MG63 (cell line): ENCODE data around the gene MAP1LC3B2. TPM values are rescaled to one million over a fixed set of nuclear protein-coding genes. Genes with fewer than 3 reads are reported as not detected.

Experiments
- DNase-seq: peaks from one replicate; pipeline ENCODE4 v3.0.0-alpha.2; 2020
- H3K27me3 ChIP-seq: fragments of 250-450 bp; sonication (Bioruptor Pico); 2 replicates; pipeline ENCODE4 v1.5.1; 2020; ENCODE audit warnings: mild to moderate bottlenecking, moderate library complexity
- H3K36me3 ChIP-seq: fragments of 250-450 bp; sonication (Bioruptor Pico); 2 replicates; pipeline ENCODE4 v1.5.1; 2020; ENCODE audit warnings: mild to moderate bottlenecking, moderate library complexity
- H3K4me3 ChIP-seq: fragments of 250-450 bp; sonication (Bioruptor Pico); 2 replicates; pipeline ENCODE4 v1.5.1; 2020; ENCODE audit warnings: mild to moderate bottlenecking, moderate library complexity
- H3K9me3 ChIP-seq: fragments of 250-450 bp; sonication (Bioruptor Pico); 2 replicates; pipeline ENCODE4 v1.5.1; 2020; ENCODE audit warnings: mild to moderate bottlenecking, moderate library complexity
- total RNA-seq: library from RNA; depleted of rRNA; stranded (reverse); fragments of >200 nt; shearing (Covaris generic); gene quantifications from 2 replicates; pipeline ENCODE4 v1.2.3, GENCODE V29; 2014; ENCODE audit warnings: low replicate concordance; rRNA removed

The MAP1LC3B2 gene
- 0.26 TPM in 1 of 2 replicates, not detected in the other for total RNA-seq

DNA sequence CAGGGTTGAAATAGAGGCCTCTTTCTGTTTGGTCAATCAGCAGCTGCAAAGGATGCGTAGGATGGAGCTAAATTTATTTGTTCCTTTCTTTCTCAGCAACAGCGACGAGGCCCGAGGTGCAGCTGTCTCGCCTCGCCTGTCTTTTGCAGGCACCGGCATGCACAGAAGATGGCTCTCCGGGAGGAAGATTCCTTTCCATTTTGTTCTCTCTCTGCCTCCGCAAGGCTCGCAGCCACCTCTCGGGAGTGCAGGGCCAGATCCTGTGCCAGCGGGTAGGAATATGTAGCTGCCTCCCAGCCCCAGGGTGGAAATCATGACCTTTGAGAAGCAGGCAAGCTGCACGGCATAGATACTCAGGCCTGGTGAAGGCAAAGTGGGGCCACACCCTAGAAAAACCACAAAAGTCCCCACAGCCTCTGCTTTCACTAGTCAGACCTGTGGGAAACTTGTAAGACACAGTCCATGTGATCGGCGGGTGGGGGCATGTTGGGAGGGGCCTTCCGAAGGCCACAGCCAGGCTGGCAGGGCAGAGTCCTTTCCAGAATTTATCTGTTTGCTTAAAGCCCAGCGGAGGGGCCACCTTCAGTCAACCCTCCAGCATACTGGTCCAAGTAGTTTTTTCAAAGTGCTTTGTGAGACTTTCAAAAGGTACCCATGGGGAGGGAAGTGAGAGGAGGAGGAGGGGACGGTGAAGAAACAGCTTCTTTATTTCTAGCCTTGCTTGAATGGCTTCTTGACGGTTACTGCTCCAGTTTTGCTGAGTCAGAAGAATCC is at the start of gene MAP1LC3B2:
Gene MAP1LC3B2 (plus strand): TSS at position 220 of the 774 bp plus-strand sequence. CDS start 16,562 bp downstream, outside the sequence.
- H3K4me3 ChIP-seq: no peak within 1 kb of the TSS
- no peaks in the 10 kb centered on the region for H3K27me3 ChIP-seq
- peak; percentile 27 for DNase-seq
- H3K9me3 ChIP-seq: peaks cover 17% of the 10 kb centered on the region
- H3K36me3 ChIP-seq: no peaks in the 10 kb centered on the region

DNA sequence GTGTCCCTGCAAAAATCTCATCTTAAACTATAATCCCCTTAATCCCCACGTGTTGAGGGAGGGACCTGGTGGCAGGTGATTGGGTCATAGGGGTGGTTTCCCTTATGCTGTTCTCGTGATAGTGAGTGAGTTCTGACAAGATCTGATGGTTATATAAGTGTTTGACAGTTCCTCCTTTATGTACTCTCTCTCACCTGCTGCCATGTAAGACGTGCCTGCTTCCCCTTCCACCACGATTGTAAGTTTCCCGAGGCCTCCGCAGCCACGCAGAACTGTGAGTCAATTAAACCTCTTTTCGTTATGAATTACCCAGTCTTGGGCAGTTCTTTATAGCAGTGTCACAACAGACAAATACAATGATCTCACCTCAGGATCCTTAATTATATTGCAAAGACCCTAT is 45.2 kb upstream of the MAP1LC3B2 start:
- no peak overlapping the region for H3K4me3 ChIP-seq
- no peaks in the 10 kb centered on the region for H3K36me3 ChIP-seq
- H3K27me3 ChIP-seq: no peaks in the 10 kb centered on the region
- no peak for DNase-seq
- no peaks in the 10 kb centered on the region for H3K9me3 ChIP-seq

DNA sequence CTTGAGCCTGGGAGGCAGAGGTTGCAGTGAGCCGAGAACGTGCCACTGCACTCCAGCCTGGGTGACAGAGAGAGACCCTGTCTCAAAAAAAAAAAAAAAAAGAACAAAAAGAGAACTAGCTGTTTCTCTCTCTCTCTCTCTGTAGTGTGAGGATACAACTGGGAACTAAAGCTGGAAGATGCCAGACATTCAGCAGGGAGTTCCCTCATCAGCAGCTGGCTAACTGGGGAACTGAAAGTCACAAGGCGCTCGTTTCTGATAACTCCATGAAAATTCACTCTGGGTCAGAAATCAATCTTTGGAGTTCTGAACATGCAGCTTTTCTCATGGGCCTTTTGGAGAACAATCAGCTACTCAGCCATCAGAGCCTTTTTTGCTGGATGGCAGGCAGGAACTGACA is 43.5 kb upstream of the MAP1LC3B2 start:
- no peak for DNase-seq
- H3K27me3 ChIP-seq: no peaks in the 10 kb centered on the region
- no peak overlapping the region for H3K4me3 ChIP-seq
- no peaks in the 10 kb centered on the region for H3K9me3 ChIP-seq
- H3K36me3 ChIP-seq: no peaks in the 10 kb centered on the region

DNA sequence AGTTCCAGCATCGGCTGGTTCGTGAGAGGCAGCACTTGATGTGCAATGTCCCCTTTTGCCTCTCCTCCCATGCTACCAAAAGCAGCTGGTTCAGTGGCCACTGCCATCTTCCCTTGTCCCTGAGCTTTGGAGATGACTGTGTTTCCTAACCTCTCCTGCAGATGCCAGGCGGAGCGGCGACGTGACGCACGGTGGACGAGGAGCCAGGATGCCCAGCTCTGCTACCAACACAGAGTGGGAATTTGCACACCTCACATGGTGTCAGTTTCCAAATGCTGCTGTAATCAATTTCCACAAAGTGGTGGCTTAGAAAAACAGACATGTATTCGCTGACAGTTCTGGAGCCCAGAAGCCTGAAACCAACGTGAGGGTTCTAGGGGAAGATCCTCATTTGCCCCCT is 42.5 kb upstream of the MAP1LC3B2 start:
- H3K27me3 ChIP-seq: no peaks in the 10 kb centered on the region
- H3K4me3 ChIP-seq: no peak overlapping the region
- H3K36me3 ChIP-seq: no peaks in the 10 kb centered on the region
- no peak for DNase-seq
- no peaks in the 10 kb centered on the region for H3K9me3 ChIP-seq

DNA sequence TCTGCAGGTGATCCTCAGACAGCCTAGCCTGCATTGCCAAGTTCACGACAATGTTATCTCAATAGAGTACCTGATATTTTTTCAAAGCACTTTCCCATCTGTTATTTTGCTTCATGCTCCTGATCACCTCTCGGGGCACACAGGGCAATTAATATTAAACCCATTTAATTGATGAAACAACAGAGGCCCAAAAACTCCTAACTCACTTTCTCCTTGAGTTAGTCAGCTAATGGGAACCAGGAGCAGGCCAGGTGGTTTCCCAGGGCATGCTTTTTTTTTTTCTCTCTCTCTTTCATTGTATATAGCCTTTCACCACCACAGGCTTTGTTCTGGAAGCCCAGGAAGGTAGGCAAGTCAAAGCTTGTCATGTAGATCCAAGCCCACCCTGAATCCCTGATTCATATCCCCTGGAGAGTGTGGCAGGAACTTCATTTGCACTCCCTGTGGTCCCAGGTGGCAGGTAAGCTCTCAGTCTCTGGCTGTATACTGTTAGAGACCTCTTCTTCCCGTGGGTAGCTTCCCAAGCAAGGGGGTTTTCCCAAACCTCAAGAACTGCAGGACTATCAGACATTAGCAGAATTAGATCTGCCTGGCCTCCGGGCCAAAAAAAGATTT is 41.6 kb upstream of the MAP1LC3B2 start:
- Histone ChIP-seq H3K36me3 (no peaks in the 10 kb centered on the region), H3K9me3 (no peaks in the 10 kb centered on the region), H3K4me3 (no peak overlapping the region), H3K27me3 (no peaks in the 10 kb centered on the region)
- DNase-seq: no peak

DNA sequence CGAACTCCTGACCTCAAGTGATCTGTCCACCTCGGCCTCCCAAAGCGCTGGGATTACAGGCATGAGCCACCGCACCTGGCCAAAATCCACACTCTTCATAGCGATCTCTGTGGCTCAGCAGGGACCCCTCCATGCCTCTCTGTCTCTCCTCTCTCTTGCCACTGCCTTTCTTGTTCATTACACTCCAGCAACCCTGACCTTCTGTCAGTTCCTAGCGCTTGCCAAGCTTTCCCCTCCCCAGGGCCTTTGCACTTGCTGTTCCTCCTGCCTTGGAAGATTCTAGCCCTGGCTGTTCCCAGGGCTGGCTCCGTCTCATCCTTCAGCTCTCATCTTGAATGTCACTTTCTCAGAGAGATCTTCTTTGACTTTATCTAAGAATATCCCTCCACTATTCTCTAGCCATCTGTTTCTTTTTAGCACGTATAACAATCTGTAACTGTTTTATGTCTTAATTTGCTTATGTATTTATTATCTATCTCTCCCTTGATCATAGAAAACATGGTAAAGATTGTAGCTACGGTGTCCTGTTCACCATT is 38.9 kb upstream of the MAP1LC3B2 start:
- no peak for DNase-seq
- no peaks in the 10 kb centered on the region for H3K9me3 ChIP-seq
- no peak overlapping the region for H3K4me3 ChIP-seq
- no peaks in the 10 kb centered on the region for H3K36me3 ChIP-seq
- no peaks in the 10 kb centered on the region for H3K27me3 ChIP-seq

DNA sequence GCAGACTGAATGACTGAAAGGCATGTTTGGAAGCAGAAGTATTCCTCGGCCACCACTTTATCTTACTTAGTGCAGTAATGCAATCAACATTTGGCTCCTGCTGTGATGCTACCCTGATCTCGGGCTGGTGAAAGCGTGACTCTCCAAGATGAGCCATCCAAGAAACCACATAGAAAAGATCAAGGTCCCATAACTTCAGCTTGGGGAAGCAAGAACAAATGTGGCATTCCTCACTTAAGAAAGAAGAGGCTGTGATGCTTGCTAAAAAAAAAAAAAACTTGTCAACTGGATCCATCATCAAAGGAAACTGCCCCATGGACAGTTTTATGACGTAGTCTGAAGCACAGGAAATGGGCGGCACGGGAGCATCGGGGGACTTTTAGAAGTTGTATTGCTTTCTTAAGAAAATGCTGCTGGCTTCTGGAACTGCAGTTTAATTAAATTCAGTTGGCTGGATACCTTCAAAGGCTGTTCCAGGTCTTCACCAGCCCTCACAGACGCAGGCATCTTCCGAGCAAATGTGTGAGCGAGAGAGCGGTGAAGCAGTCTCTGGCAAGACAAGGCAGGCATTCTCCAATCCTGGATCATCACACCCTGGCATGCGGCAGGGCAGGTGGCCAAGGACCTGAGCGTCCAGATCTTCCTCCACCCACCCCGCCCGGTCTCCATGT is 38.2 kb upstream of the MAP1LC3B2 start:
- DNase-seq: peak; percentile 67
- Histone ChIP-seq H3K9me3 (no peaks in the 10 kb centered on the region), H3K36me3 (no peaks in the 10 kb centered on the region), H3K4me3 (no peak overlapping the region), H3K27me3 (no peaks in the 10 kb centered on the region)

DNA sequence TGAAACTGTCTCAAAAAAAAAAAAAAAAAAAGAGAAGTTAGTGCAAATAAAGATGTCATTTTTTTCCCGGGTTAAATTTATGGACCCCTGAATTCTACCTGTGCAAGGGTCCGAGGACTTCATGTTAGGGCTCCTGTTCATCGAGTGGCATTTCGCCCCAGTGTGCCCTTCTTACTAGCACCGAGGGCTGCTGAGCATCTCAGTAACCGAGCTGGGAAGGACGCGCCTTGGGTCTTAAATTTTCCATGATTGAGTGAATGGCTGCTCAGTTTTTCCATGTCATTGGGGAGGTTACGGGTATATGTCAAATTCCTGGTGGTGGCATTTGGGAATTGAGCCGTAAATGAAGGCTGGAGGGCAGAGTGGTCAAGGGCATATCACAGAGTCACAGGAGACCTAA is 34.9 kb upstream of the MAP1LC3B2 start:
- H3K4me3 ChIP-seq: no peak overlapping the region
- no peak for DNase-seq
- no peaks in the 10 kb centered on the region for H3K9me3 ChIP-seq
- no peaks in the 10 kb centered on the region for H3K27me3 ChIP-seq
- H3K36me3 ChIP-seq: no peaks in the 10 kb centered on the region

DNA sequence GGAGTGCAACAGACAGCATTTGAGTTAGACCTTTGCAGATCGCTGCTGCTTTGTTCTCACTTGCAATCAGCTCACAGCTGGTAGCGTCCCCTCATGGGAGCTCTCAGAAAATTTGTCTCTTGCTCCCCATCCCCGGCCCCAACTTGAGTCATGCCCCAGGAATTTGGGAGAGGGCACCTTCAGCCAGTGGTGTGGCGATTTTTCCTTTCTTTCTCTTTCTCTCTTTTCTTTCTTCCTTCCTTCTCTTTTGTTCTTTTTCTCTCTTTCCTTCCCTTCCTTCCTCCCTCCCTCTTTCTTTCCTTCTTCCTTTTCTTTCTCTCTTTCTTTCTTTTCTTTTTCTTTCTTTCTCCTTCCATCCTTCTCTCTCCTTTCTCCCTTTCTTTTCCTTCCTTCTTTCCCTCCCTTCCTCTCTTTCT is 34.2 kb upstream of the MAP1LC3B2 start:
- DNase-seq: peak; percentile 72
- H3K4me3 ChIP-seq: no peak overlapping the region

DNA sequence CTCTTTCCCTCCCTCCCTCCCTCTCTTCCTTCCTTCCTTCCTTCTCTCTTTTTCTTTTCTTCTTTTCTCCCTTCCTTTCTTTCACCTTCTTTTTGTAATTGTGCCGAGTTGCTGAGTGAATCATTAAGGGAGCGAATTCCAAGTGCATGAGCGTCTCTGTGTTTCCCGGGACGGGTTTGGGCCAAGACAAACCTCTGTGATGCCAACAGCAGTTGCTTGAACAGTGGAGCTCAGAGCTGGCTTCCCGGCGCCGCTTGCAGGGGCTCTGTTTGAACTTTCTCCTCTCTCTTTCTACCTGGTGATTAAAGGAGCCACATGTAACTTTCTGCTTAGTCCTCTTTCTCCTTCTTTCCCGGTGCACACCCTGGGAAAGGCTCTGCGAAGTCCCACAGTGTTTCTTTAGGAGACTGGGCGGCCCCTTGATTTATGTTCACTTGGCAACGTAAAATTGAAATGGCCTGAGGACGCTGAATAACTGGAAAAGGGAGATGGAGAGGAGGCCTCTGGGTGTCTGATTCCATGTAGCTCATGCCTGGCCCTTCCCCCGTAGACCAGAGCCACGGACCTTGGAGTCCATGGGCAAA is 33.7 kb upstream of the MAP1LC3B2 start:
- no peaks in the 10 kb centered on the region for H3K9me3 ChIP-seq
- no peaks in the 10 kb centered on the region for H3K36me3 ChIP-seq
- no peaks in the 10 kb centered on the region for H3K27me3 ChIP-seq
- no peak overlapping the region for H3K4me3 ChIP-seq
- peak; percentile 94 for DNase-seq

More for the DNA sequence above, 34.2 kb upstream of the MAP1LC3B2 start:
- Histone ChIP-seq H3K36me3 (no peaks in the 10 kb centered on the region), H3K27me3 (no peaks in the 10 kb centered on the region), H3K9me3 (no peaks in the 10 kb centered on the region)

DNA sequence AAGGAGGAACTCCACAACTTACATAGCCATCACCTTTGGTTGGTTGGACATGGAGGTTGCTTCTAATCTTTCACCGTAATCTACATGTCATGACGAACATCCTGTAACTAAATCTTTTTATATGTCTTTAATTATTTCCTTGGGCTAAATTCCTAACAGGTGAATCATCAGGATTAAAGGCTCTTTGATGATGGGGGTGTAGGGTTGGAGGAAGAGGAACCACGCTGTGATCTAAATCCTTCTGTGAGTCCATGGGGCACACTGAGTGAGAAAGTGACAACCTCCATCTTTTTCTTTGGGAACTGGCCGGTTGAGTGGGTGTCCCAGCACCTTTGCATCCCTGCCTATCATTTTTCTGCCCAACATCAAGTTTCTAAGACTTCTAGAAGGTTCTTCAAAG is 31.1 kb upstream of the MAP1LC3B2 start:
- Histone ChIP-seq H3K9me3 (no peaks in the 10 kb centered on the region), H3K4me3 (no peak overlapping the region), H3K27me3 (no peaks in the 10 kb centered on the region), H3K36me3 (no peaks in the 10 kb centered on the region)
- no peak for DNase-seq

DNA sequence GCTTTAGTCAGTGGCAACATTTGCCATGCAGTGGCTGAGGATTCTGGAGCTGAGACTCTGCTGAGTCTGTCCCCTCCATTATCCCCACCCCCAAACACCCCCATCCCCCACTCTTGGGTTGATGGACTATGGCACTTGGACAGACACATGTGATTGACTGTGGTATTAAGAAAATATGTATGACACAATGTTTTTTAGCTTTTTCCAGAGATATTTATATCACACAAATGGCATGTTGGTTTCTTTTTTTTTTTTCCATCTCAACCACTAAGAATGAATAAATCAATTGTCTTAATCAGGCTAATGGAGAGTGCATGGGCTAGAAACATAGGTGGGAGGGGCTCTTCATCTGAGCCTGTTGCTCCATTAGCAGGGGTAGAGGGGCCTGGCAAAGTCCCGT is 30.7 kb upstream of the MAP1LC3B2 start:
- no peak for DNase-seq
- Histone ChIP-seq H3K36me3 (no peaks in the 10 kb centered on the region), H3K9me3 (no peaks in the 10 kb centered on the region), H3K27me3 (no peaks in the 10 kb centered on the region), H3K4me3 (no peak overlapping the region)

DNA sequence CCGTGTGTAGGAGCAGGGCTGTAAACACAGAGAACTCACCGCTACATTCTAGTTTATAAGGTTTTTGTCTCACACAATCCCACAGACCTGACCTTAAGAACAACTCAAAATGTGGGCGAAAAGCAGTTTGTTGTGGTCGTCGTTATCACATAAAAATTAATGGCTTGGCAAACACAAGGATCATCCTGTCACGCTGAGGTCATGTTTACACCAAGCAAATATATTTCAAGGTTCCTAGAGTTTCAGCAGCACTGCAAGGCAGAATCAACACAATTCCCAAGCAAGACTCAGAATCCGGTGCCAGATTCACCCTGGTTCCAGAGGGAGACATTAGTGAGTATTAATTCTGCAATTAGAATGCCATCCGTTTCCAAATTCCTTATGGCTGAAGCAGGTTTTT is 30.1 kb upstream of the MAP1LC3B2 start:
- peak; percentile 61 for DNase-seq
- H3K27me3 ChIP-seq: no peaks in the 10 kb centered on the region
- no peak overlapping the region for H3K4me3 ChIP-seq

DNA sequence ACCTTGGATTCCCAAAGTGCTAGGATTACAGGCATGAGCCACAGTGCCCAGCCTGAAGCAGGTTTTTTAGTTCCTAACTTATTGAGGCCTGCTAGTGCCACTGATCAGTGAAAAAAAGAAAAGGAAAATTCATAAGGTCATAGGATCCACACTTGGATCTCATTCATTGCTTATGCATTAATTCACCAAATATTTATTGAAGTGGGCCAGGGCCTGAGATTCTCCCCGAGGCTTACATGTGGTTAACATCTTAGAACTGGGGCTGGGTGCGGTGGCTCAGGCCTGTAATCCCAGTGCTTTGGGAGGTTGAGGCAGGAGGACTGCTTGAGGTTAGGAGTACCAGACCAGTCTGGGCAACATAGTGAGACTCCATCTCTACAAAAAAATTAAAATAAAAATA is 29.5 kb upstream of the MAP1LC3B2 start:
- no peaks in the 10 kb centered on the region for H3K36me3 ChIP-seq
- no peaks in the 10 kb centered on the region for H3K9me3 ChIP-seq
- DNase-seq: peak; percentile 49
- no peaks in the 10 kb centered on the region for H3K27me3 ChIP-seq
- H3K4me3 ChIP-seq: no peak overlapping the region

More for the DNA sequence above, 30.1 kb upstream of the MAP1LC3B2 start:
- H3K9me3 ChIP-seq: no peaks in the 10 kb centered on the region
- H3K36me3 ChIP-seq: no peaks in the 10 kb centered on the region

DNA sequence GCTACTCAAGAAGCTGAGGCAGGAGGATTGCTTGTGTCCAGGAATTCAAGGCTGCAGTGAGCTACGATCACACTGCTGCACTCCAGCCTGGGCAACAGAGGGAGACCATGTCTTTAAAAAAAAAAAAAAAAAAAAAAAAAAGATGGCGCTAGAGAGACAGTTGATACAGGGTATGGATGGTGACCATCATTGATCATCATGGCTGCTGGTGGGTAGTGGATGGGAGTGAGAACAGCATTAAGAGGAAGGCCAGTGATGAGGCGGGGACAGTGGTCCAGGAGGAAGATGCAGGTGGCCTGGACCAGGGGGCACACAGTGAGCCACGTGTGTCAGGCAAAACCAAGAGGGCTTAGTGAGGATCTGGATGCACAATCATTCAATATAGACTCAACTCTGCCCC is 26.8 kb upstream of the MAP1LC3B2 start:
- H3K4me3 ChIP-seq: no peak overlapping the region
- DNase-seq: no peak
- H3K36me3 ChIP-seq: no peaks in the 10 kb centered on the region
- no peaks in the 10 kb centered on the region for H3K9me3 ChIP-seq
- no peaks in the 10 kb centered on the region for H3K27me3 ChIP-seq

DNA sequence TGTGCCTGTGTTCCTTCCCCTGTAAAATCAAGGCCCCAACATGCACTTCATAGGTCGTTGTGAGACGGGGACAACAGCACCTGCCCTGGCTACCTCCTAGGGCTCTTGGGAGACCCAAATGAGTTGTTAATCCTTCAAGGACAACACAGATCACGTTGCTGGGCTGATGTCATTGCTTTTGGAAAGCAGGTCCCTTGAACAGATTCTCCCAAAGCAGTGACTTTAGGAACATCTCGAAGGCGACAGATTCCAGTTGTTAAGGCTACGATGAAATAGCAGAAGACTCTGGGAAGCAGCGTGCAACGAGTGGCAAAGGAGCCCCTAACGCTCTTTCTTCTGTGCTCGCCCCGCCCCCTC is 26.2 kb upstream of the MAP1LC3B2 start:
- Histone ChIP-seq H3K4me3 (peak overlapping the region; percentile 44), H3K27me3 (no peaks in the 10 kb centered on the region), H3K9me3 (no peaks in the 10 kb centered on the region), H3K36me3 (no peaks in the 10 kb centered on the region)
- no peak for DNase-seq
